Loucy (cell line): ENCODE data around the gene SMOC2.

Experiments used
- H2AFZ ChIP-seq: fragments of 200-600 bp; sonication (generic); 2 replicates; pipeline ENCODE4 v1.6.0; 2016; ENCODE audit warnings: antibody characterized with exemption, mild to moderate bottlenecking, low read length, moderate library complexity
- H3F3A ChIP-seq: fragments of 200-600 bp; 2 replicates; pipeline ENCODE4 v1.6.0; 2016; ENCODE audit warnings: antibody characterized with exemption, low read depth, mild to moderate bottlenecking
- H3K27me3 ChIP-seq: fragments of 200-600 bp; sonication (generic); 2 replicates; pipeline ENCODE4 v1.6.1; 2014; ENCODE audit warnings: low read length, mild to moderate bottlenecking; ENCODE audit not compliant: insufficient read depth, poor library complexity, severe bottlenecking
- H3K36me3 ChIP-seq: fragments of 200-600 bp; sonication (generic); 2 replicates; pipeline ENCODE4 v1.6.1; 2016; ENCODE audit warnings: low read length; ENCODE audit not compliant: insufficient read depth
- H3K4me1 ChIP-seq: fragments of 200-600 bp; sonication (generic); 2 replicates; pipeline ENCODE4 v1.5.1; 2014; ENCODE audit warnings: low read length, mild to moderate bottlenecking; ENCODE audit not compliant: insufficient read depth, poor library complexity, severe bottlenecking
- H3K4me2 ChIP-seq: fragments of 200-600 bp; sonication (generic); 2 replicates; pipeline ENCODE4 v1.6.0; 2014; ENCODE audit warnings: antibody characterized with exemption, low read length, low read depth, mild to moderate bottlenecking; ENCODE audit not compliant: poor library complexity, severe bottlenecking
- H3K4me3 ChIP-seq: fragments of 200-600 bp; sonication (generic); 2 replicates; pipeline ENCODE4 v1.5.1; 2014; ENCODE audit warnings: low read length, mild to moderate bottlenecking, mixed read lengths; ENCODE audit not compliant: poor library complexity, severe bottlenecking
- H3K79me2 ChIP-seq: fragments of 200-600 bp; sonication (generic); 2 replicates; pipeline ENCODE4 v1.6.1; 2014; ENCODE audit warnings: low read length; ENCODE audit not compliant: insufficient read depth
- H3K9ac ChIP-seq: fragments of 200-600 bp; sonication (generic); 2 replicates; pipeline ENCODE4 v1.6.0; 2014; ENCODE audit warnings: mild to moderate bottlenecking, low read depth, low read length, moderate library complexity; ENCODE audit not compliant: poor library complexity, severe bottlenecking
- H3K9me2 ChIP-seq: fragments of 200-600 bp; sonication (generic); replicated peaks from 2 replicates; pipeline ENCODE4 v1.6.1; 2016; ENCODE audit warnings: low read depth, low read length, mixed read lengths
- H3K9me3 ChIP-seq: fragments of 200-600 bp; sonication (generic); 2 replicates; pipeline ENCODE4 v1.6.1; 2014; ENCODE audit warnings: mild to moderate bottlenecking, antibody characterized with exemption, low read length, low read depth; ENCODE audit not compliant: insufficient read depth
- H4K20me1 ChIP-seq: fragments of 200-600 bp; sonication (generic); 2 replicates; pipeline ENCODE4 v1.6.0; 2014; ENCODE audit warnings: antibody characterized with exemption, low read length, mild to moderate bottlenecking; ENCODE audit not compliant: insufficient read depth, poor library complexity, severe bottlenecking
- CTCF ChIP-seq: fragments of 200-600 bp; sonication (generic); conservative IDR thresholded peaks from 2 replicates; pipeline ENCODE4 v1.5.1; 2014; ENCODE audit warnings: mild to moderate bottlenecking, antibody characterized with exemption, low read length
- EZH2phosphoT487 ChIP-seq: fragments of 200-600 bp; IDR thresholded peaks from 2 replicates; pipeline ENCODE4 v1.6.1; 2018; ENCODE audit warnings: antibody characterized with exemption, mild to moderate bottlenecking, moderate library complexity, borderline replicate concordance

Gene SMOC2

GRCh38 chr6:168598251-168599117 lies 157.5 kb downstream of the SMOC2 start:
- Histone ChIP-seq H3K9ac (no peak overlapping the region), H2AFZ (no peak overlapping the region), H3K4me2 (no peak overlapping the region), H3K4me1 (no peaks in the 10 kb centered on the region), H3K79me2 (no peaks in the 10 kb centered on the region), H3K9me3 (peaks cover 20% of the 10 kb centered on the region; the same call in 1 of the 2 replicates), H4K20me1 (no peaks in the 10 kb centered on the region), H3K9me2 (no peaks in the 10 kb centered on the region), H3F3A (no peaks in the 10 kb centered on the region), H3K4me3 (no peak overlapping the region), H3K36me3 (no peaks in the 10 kb centered on the region), H3K27me3 (no peaks in the 10 kb centered on the region)
- TF ChIP-seq CTCF, result no peak
- TF ChIP-seq EZH2phosphoT487, result no peak

- H3K4me1 ChIP-seq, result no peaks in the 10 kb centered on the region
- TF ChIP-seq EZH2phosphoT487, result no peak
- no peak for TF ChIP-seq CTCF
- no peaks in the 10 kb centered on the region for H4K20me1 ChIP-seq
- H3K9me2 ChIP-seq, result no peaks in the 10 kb centered on the region
- H3K4me3 ChIP-seq, result no peak overlapping the region
- H3K9ac ChIP-seq, result no peak overlapping the region
- H2AFZ ChIP-seq, result no peak overlapping the region
- H3K9me3 ChIP-seq, result peaks cover 20% of the 10 kb centered on the region; the same call in 1 of the 2 replicates
- H3F3A ChIP-seq, result no peaks in the 10 kb centered on the region
- H3K4me2 ChIP-seq, result no peak overlapping the region
- no peaks in the 10 kb centered on the region for H3K27me3 ChIP-seq
- no peaks in the 10 kb centered on the region for H3K36me3 ChIP-seq
- no peaks in the 10 kb centered on the region for H3K79me2 ChIP-seq
These were observed 158.1 kb downstream of the SMOC2 start for GRCh38 chr6:168599118-168599494.

GRCh38 chr6:168599769-168600330 lies 158.9 kb downstream of the SMOC2 start:
- Histone ChIP-seq H3K9me3 (peaks cover 23% of the 10 kb centered on the region; the same call in 1 of the 2 replicates), H3K4me2 (no peak overlapping the region), H2AFZ (no peak overlapping the region), H3K9me2 (no peaks in the 10 kb centered on the region), H3K9ac (no peak overlapping the region), H3K4me3 (no peak overlapping the region), H3K79me2 (no peaks in the 10 kb centered on the region), H4K20me1 (no peaks in the 10 kb centered on the region), H3K27me3 (no peaks in the 10 kb centered on the region), H3K4me1 (no peaks in the 10 kb centered on the region), H3K36me3 (no peaks in the 10 kb centered on the region), H3F3A (no peaks in the 10 kb centered on the region)
- TF ChIP-seq EZH2phosphoT487 (no peak), CTCF (no peak)
